Measurements from ENCODE around the gene KIF3C.
"Not testable (repeated sequence)": the region's sequence is repeated elsewhere in the genome, so short reads cannot be mapped to it uniquely, and the experiment has no call there.

KIF3C gene

GRCh38 chr2:25905126-25905525, 77.2 kb downstream of the KIF3C start:
- H3K36me3 Mint-ChIP-seq (ENCODE audit: low read depth), result no peaks in the 10 kb centered on the region
- H3K9me3 Mint-ChIP-seq, result peaks cover 9% of the 10 kb centered on the region
- no peak overlapping the region for H3K4me3 Mint-ChIP-seq
- no peaks in the 10 kb centered on the region for H3K4me1 Mint-ChIP-seq (ENCODE audit: low read depth)
- intact Hi-C loops (cut with micrococcal nuclease), result no loop called here
- H3K27me3 Mint-ChIP-seq, result no peaks in the 10 kb centered on the region
- no peak overlapping the region for H3K27ac Mint-ChIP-seq

- Mint-ChIP-seq H3K36me3 (ENCODE audit: low read depth) (no peaks in the 10 kb centered on the region), H3K4me1 (ENCODE audit: low read depth) (no peaks in the 10 kb centered on the region), H3K27ac (no peak overlapping the region), H3K9me3 (peaks cover 9% of the 10 kb centered on the region), H3K27me3 (no peaks in the 10 kb centered on the region), H3K4me3 (no peak overlapping the region)
- intact Hi-C loops (cut with micrococcal nuclease), result no loop called here
Observed at GRCh38 chr2:25903216-25903776, 79.0 kb downstream of the KIF3C start.

GRCh38 chr2:25899404-25899970, 82.8 kb downstream of the KIF3C start:
- Mint-ChIP-seq H3K4me3 (no peak overlapping the region), H3K27ac (no peak overlapping the region), H3K36me3 (ENCODE audit: low read depth) (no peaks in the 10 kb centered on the region), H3K9me3 (peaks cover 9% of the 10 kb centered on the region), H3K4me1 (ENCODE audit: low read depth) (peaks cover 6% of the 10 kb centered on the region), H3K27me3 (peaks cover 3% of the 10 kb centered on the region)
- intact Hi-C loops (cut with micrococcal nuclease), result no loop called here

GRCh38 chr2:25897506-25897905, 84.8 kb downstream of the KIF3C start:
- Mint-ChIP-seq H3K4me1 (ENCODE audit: low read depth) (peaks cover 6% of the 10 kb centered on the region), H3K27me3 (peaks cover 3% of the 10 kb centered on the region)

GRCh38 chr2:25896308-25896707, 86.0 kb downstream of the KIF3C start:
- H3K9me3 Mint-ChIP-seq; H3K27me3 Mint-ChIP-seq; H3K27ac Mint-ChIP-seq; intact Hi-C loops (cut with micrococcal nuclease); H3K4me3 Mint-ChIP-seq; H3K4me1 Mint-ChIP-seq (ENCODE audit: low read depth); H3K36me3 Mint-ChIP-seq (ENCODE audit: low read depth): not testable (repeated sequence)

More at GRCh38 chr2:25897506-25897905, 84.8 kb downstream of the KIF3C start:
- intact Hi-C loops (cut with micrococcal nuclease), result no loop called here
- Mint-ChIP-seq H3K4me3 (no peak overlapping the region), H3K36me3 (ENCODE audit: low read depth) (no peaks in the 10 kb centered on the region), H3K27ac (peak overlapping the region; percentile 37), H3K9me3 (peaks cover 9% of the 10 kb centered on the region)

GRCh38 chr2:25895610-25896009, 86.7 kb downstream of the KIF3C start:
- Mint-ChIP-seq H3K27ac (no peak overlapping the region), H3K4me3 (no peak overlapping the region), H3K9me3 (no peaks in the 10 kb centered on the region), H3K36me3 (ENCODE audit: low read depth) (no peaks in the 10 kb centered on the region), H3K4me1 (ENCODE audit: low read depth) (peaks cover 6% of the 10 kb centered on the region), H3K27me3 (peaks cover 3% of the 10 kb centered on the region)
- intact Hi-C loops (cut with micrococcal nuclease), result no loop called here

GRCh38 chr2:25895018-25895417, 87.3 kb downstream of the KIF3C start:
- H3K4me3 Mint-ChIP-seq, result no peak overlapping the region
- H3K9me3 Mint-ChIP-seq, result no peaks in the 10 kb centered on the region
- H3K27ac Mint-ChIP-seq, result no peak overlapping the region
- peaks cover 3% of the 10 kb centered on the region for H3K27me3 Mint-ChIP-seq
- peaks cover 6% of the 10 kb centered on the region for H3K4me1 Mint-ChIP-seq (ENCODE audit: low read depth)
- no peaks in the 10 kb centered on the region for H3K36me3 Mint-ChIP-seq (ENCODE audit: low read depth)
- intact Hi-C loops (cut with micrococcal nuclease), result no loop called here

- H3K4me1 Mint-ChIP-seq (ENCODE audit: low read depth), result peaks cover 6% of the 10 kb centered on the region
- no peaks in the 10 kb centered on the region for H3K36me3 Mint-ChIP-seq (ENCODE audit: low read depth)
- H3K27me3 Mint-ChIP-seq, result peaks cover 3% of the 10 kb centered on the region
- no peak overlapping the region for H3K27ac Mint-ChIP-seq
- intact Hi-C loops (cut with micrococcal nuclease), result no loop called here
- H3K4me3 Mint-ChIP-seq, result no peak overlapping the region
- H3K9me3 Mint-ChIP-seq, result no peaks in the 10 kb centered on the region
Observed at GRCh38 chr2:25894135-25894830, 88.0 kb downstream of the KIF3C start.

- no peaks in the 10 kb centered on the region for H3K9me3 Mint-ChIP-seq
- peaks cover 3% of the 10 kb centered on the region for H3K27me3 Mint-ChIP-seq
- H3K4me1 Mint-ChIP-seq (ENCODE audit: low read depth), result peaks cover 12% of the 10 kb centered on the region
- intact Hi-C loops (cut with micrococcal nuclease), result no loop called here
- H3K36me3 Mint-ChIP-seq (ENCODE audit: low read depth), result no peaks in the 10 kb centered on the region
- H3K4me3 Mint-ChIP-seq, result no peak overlapping the region
- H3K27ac Mint-ChIP-seq, result no peak overlapping the region
Observed at GRCh38 chr2:25891672-25892071, 90.6 kb downstream of the KIF3C start.

- intact Hi-C loops (cut with micrococcal nuclease), result no loop called here
- H3K4me3 Mint-ChIP-seq, result no peak overlapping the region
- H3K4me1 Mint-ChIP-seq (ENCODE audit: low read depth), result peaks cover 6% of the 10 kb centered on the region
- H3K36me3 Mint-ChIP-seq (ENCODE audit: low read depth), result no peaks in the 10 kb centered on the region
- H3K9me3 Mint-ChIP-seq, result no peaks in the 10 kb centered on the region
- H3K27ac Mint-ChIP-seq, result no peak overlapping the region
- H3K27me3 Mint-ChIP-seq, result peaks cover under 1% of the 10 kb centered on the region
Observed at GRCh38 chr2:25887624-25888242, 94.6 kb downstream of the KIF3C start.

- H3K27ac Mint-ChIP-seq, result no peak overlapping the region
- intact Hi-C loops (cut with micrococcal nuclease), result no loop called here
- no peak overlapping the region for H3K4me3 Mint-ChIP-seq
- no peaks in the 10 kb centered on the region for H3K9me3 Mint-ChIP-seq
- H3K36me3 Mint-ChIP-seq (ENCODE audit: low read depth), result no peaks in the 10 kb centered on the region
- peaks cover 6% of the 10 kb centered on the region for H3K27me3 Mint-ChIP-seq
- H3K4me1 Mint-ChIP-seq (ENCODE audit: low read depth), result peaks cover 6% of the 10 kb centered on the region
Observed at GRCh38 chr2:25885933-25886332, 96.4 kb downstream of the KIF3C start.

- peaks cover 8% of the 10 kb centered on the region for H3K27me3 Mint-ChIP-seq
- H3K27ac Mint-ChIP-seq, result no peak overlapping the region
- intact Hi-C loops (cut with micrococcal nuclease), result no loop called here
- peaks cover 13% of the 10 kb centered on the region for H3K36me3 Mint-ChIP-seq (ENCODE audit: low read depth)
- H3K9me3 Mint-ChIP-seq, result no peaks in the 10 kb centered on the region
- H3K4me1 Mint-ChIP-seq (ENCODE audit: low read depth), result peaks cover 10% of the 10 kb centered on the region
- no peak overlapping the region for H3K4me3 Mint-ChIP-seq
Observed at GRCh38 chr2:25881764-25882163, 100.5 kb downstream of the KIF3C start.

- H3K36me3 Mint-ChIP-seq (ENCODE audit: low read depth), result peaks cover 21% of the 10 kb centered on the region
- H3K4me1 Mint-ChIP-seq (ENCODE audit: low read depth), result peaks cover 27% of the 10 kb centered on the region
- H3K27me3 Mint-ChIP-seq, result peaks cover 8% of the 10 kb centered on the region
- peak overlapping the region; percentile 94 for H3K27ac Mint-ChIP-seq
- no peaks in the 10 kb centered on the region for H3K9me3 Mint-ChIP-seq
- intact Hi-C loops (cut with micrococcal nuclease), result loop anchor here (10.0 kb wide), 1 partner anchor 466 kb away; the partner anchor contains the start of genes ADGRF3 and SELENOI
- no peak overlapping the region for H3K4me3 Mint-ChIP-seq
Observed at GRCh38 chr2:25879133-25879730, 103.1 kb downstream of the KIF3C start.

Measured in dendritic cell treated with granulocyte-macrophage colony-stimulating factor and Interleukin-4, amounts not matched to agents 40 ng/mL and 50 ng/mL, for 4 days (primary cell).